Spleen (tissue), 7 donors: ENCODE measurements around the gene ETNPPL.

Source experiments
- CTCF ChIP-seq, 11 experiments: fragments of 200-600 bp in 7 of 11; fragments of 450-650 bp in 4 of 11; sonication (generic) in 4 of 11; IDR thresholded peaks in 8 of 11; conservative IDR thresholded peaks in 3 of 11; 1 replicate in 7 of 11; 2 replicates in 4 of 11; pipeline versions ENCODE4 v1.4.0 to v1.8.0; 2016 to 2021; ENCODE audit warnings: antibody characterized with exemption in 11 of 11, inconsistent platforms in 4 of 11, mild to moderate bottlenecking in 1 of 11
- POLR2A ChIP-seq, 3 donors: fragments of 450-650 bp; IDR thresholded peaks; one replicate each; pipeline ENCODE4 v1.5.1; 2017; ENCODE audit warnings: antibody characterized with exemption in 3 of 3, mild to moderate bottlenecking in 1 of 3
- POLR2AphosphoS5 ChIP-seq, 3 donors: sonication (generic); formaldehyde crosslinking; IDR thresholded peaks; one replicate each; pipeline ENCODE4 v1.5.1; 2017; ENCODE audit warnings: antibody characterized with exemption in 3 of 3
- donor health status: DM: no; HTN: no; CAD: no; lungs with moderate emphysema.
- donor health status: DM: no; HTN: no; CAD: no.
- donor health status: DM: no; HTN: no; CAD: no.

GRCh38 chr4:108766058-108766457, 3.2 kb upstream of the ETNPPL start:
- no peak for TF ChIP-seq CTCF (IDR thresholded peaks at IDR 0.05 in 8 of 11, conservative IDR thresholded peaks at IDR 0.05 in 3 of 11)
- no peak for TF ChIP-seq POLR2AphosphoS5 (IDR thresholded peaks at IDR 0.05)
- no peak for TF ChIP-seq POLR2A (IDR thresholded peaks at IDR 0.05)
